ENCODE results near the gene RTN4R. TPM values are rescaled to one million over a fixed set of nuclear protein-coding genes. Genes with fewer than 3 reads are reported as not detected.

RTN4R gene
- total and polyA plus RNA-seq, 2 of the 4 experiments (the other 2 are of a cell fraction), result 0.18 to 0.94 TPM

- dilution Hi-C loops (cut with HindIII; ENCODE audit: low sequenced_read_pairs, unreplicated experiment) (no loop called here), in situ Hi-C loops (cut with MboI; ENCODE audit: low sequenced_read_pairs) (loop anchor here (5.0 kb wide), 1 partner anchor 135 kb away; no protein-coding TSS in a partner anchor), intact Hi-C loops (cut with micrococcal nuclease) (no loop called here)
- H2AFZ ChIP-seq (replicated peaks; ENCODE audit: low read length, poor library complexity), result no peak overlapping the region
- H3K18ac ChIP-seq (ENCODE audit: low read depth, low read length), result no peak overlapping the region
- CTCF ChIA-PET, result no interaction called here
- H2BK15ac ChIP-seq (ENCODE audit: low read depth, low read length), result no peak overlapping the region
- no peaks in the 10 kb centered on the region for H3K9me1 ChIP-seq (ENCODE audit: insufficient read depth, low read length)
- no peak overlapping the region for H2BK5ac ChIP-seq (ENCODE audit: low read depth, low read length, poor library complexity, severe bottlenecking)
- H3K27ac ChIP-seq (ENCODE audit: insufficient read depth, low read length), result no peak overlapping the region
- H3K36me3 ChIP-seq (ENCODE audit: control insufficient read depth, insufficient read depth, low read length), result no peaks in the 10 kb centered on the region
- no peak overlapping the region for H4K5ac ChIP-seq (ENCODE audit: low read depth, low read length)
- no peak overlapping the region for H3K14ac ChIP-seq (replicated peaks; ENCODE audit: low read depth, low read length)
- no peak overlapping the region for H3K23ac ChIP-seq (ENCODE audit: low read depth, low read length)
- no peak overlapping the region for H2BK20ac ChIP-seq (ENCODE audit: low read depth, low read length)
- no peak overlapping the region for H3K9ac ChIP-seq (ENCODE audit: low read depth, low read length)
- peaks cover 62% of the 10 kb centered on the region for H3K27me3 ChIP-seq (ENCODE audit: control insufficient read depth, insufficient read depth, low read length)
- TF ChIP-seq CHD1 (IDR thresholded peaks at IDR 0.05; ENCODE audit: low read depth, low read length) (no peak), MXI1 (IDR thresholded peaks at IDR 0.05; ENCODE audit: borderline replicate concordance, low read depth, low read length) (no peak)
- POLR2A ChIA-PET (ENCODE audit: unreplicated experiment), result no interaction called here
- no peak overlapping the region for H2BK120ac ChIP-seq (ENCODE audit: low read depth, low read length)
- H3K4me2 ChIP-seq (ENCODE audit: low read depth, low read length), result no peak overlapping the region
- no peaks in the 10 kb centered on the region for H3K4me1 ChIP-seq (ENCODE audit: control insufficient read depth, insufficient read depth, low read length)
- BruUV-seq (replicated peaks), result no TSS peak
- H2AK5ac ChIP-seq (ENCODE audit: low read depth, low read length), result no peak overlapping the region
- H3K4me3 ChIP-seq (ENCODE audit: insufficient read depth, low read depth, low read length), result no peak overlapping the region
- DNase-seq (no peak), ATAC-seq (ENCODE audit: low read depth) (no peak)
- H4K8ac ChIP-seq (ENCODE audit: low read depth in 2 of 2, low read length in 2 of 2), result no peak overlapping the region
- no peak overlapping the region for H3K56ac ChIP-seq (ENCODE audit: extremely low read depth, insufficient read depth, low read length)
- 34% methylated on average over 7 of the region's 13 CpGs; no CpG with 5 or more reads in 1 of the 2 experiments for WGBS, 2 experiments (ENCODE audit: extremely low coverage in 2 of 2, insufficient read length in 1 of 2)
- no peaks in the 10 kb centered on the region for H3K79me1 ChIP-seq (ENCODE audit: low read depth in 1 of 2, low read length in 2 of 2)
- H3K9me3 ChIP-seq (ENCODE audit: control insufficient read depth, insufficient read depth, low read length), result no peaks in the 10 kb centered on the region
- no peaks in the 10 kb centered on the region for H4K20me1 ChIP-seq (ENCODE audit: insufficient read depth, low read length)
- no peak overlapping the region for H3K4ac ChIP-seq (ENCODE audit: low read depth, low read length)
- no peak overlapping the region for H4K91ac ChIP-seq (ENCODE audit: insufficient read depth, low read depth, low read length)
- H2AK9ac ChIP-seq (replicated peaks; ENCODE audit: low read depth, low read length, poor library complexity), result no peak overlapping the region
These were observed 24.6 kb upstream of the RTN4R start for GRCh38 chr22:20292673-20293232.

Measured in IMR-90 (cell line).